Sigmoid colon (tissue), 4 donors: Measurements from ENCODE around the gene VASH2.

Source experiments
- CTCF ChIP-seq, 4 experiments: fragments of 450-650 bp in 3 of 4; fragments of 200-600 bp in 1 of 4; IDR thresholded peaks; one replicate each; pipeline ENCODE4 v1.5.1; 2016 to 2019; ENCODE audit warnings: antibody characterized with exemption in 4 of 4, mild to moderate bottlenecking in 3 of 4, moderate library complexity in 2 of 4
- POLR2A ChIP-seq, 2 donors: fragments of 450-650 bp; IDR thresholded peaks; one replicate each; pipeline ENCODE4 v1.6.1; 2016; ENCODE audit warnings: antibody characterized with exemption in 2 of 2, mild to moderate bottlenecking in 2 of 2, moderate library complexity in 2 of 2
- POLR2AphosphoS5 ChIP-seq, 4 donors: sonication (generic); formaldehyde crosslinking; IDR thresholded peaks; one replicate each; pipeline ENCODE4 v1.6.1; 2017; ENCODE audit warnings: antibody characterized with exemption in 4 of 4

GRCh38 chr1:213008564-213008963 lies 58.2 kb downstream of the VASH2 start:
- no peak for TF ChIP-seq CTCF (IDR thresholded peaks at IDR 0.05)
- TF ChIP-seq POLR2AphosphoS5 (IDR thresholded peaks at IDR 0.05) = no peak
- no peak for TF ChIP-seq POLR2A (IDR thresholded peaks at IDR 0.05)
